Fibroblast of pulmonary artery (primary cell): ENCODE results near the gene DNAH7.

ENCODE experiments used
- DNase-seq: peaks from one replicate; pipeline ENCODE4 v3.0.0-alpha.2; 2010; ENCODE audit warnings: low read depth
- H3K4me3 ChIP-seq: replicated peaks from 2 replicates; pipeline ENCODE4 v1.5.1; 2011; ENCODE audit warnings: low read depth, mild to moderate bottlenecking, control low read depth, low read length, moderate library complexity
- TF ChIP-seq, protein P1 (sequence below): IDR thresholded peaks from 2 replicates; pipeline ENCODE4 v1.5.1; 2011; ENCODE audit warnings: mild to moderate bottlenecking, control low read depth, low read length, inconsistent platforms; ENCODE audit errors: missing control alignments

DNAH7 gene

DNA sequence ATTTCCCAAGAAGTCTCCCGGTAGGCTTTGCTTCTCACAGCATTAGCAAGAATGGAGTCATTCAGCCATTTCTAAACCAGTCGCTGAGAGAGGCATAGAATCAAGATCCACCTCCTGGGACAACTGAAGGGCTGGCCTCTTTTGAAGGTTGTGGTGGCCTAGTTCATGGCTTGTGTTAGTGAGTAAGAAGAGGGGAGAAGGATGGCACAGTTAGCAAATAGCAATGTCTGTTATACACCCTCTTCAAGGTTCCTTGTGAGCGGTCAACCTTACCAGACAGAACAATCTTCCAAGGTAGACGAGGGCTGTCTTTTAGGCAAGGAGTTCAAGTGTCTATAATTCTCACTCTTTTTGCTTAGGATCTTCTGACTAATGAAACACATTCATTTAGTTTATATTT lies 35.4 kb upstream of the DNAH7 start:
- TF ChIP-seq, protein P1, sequence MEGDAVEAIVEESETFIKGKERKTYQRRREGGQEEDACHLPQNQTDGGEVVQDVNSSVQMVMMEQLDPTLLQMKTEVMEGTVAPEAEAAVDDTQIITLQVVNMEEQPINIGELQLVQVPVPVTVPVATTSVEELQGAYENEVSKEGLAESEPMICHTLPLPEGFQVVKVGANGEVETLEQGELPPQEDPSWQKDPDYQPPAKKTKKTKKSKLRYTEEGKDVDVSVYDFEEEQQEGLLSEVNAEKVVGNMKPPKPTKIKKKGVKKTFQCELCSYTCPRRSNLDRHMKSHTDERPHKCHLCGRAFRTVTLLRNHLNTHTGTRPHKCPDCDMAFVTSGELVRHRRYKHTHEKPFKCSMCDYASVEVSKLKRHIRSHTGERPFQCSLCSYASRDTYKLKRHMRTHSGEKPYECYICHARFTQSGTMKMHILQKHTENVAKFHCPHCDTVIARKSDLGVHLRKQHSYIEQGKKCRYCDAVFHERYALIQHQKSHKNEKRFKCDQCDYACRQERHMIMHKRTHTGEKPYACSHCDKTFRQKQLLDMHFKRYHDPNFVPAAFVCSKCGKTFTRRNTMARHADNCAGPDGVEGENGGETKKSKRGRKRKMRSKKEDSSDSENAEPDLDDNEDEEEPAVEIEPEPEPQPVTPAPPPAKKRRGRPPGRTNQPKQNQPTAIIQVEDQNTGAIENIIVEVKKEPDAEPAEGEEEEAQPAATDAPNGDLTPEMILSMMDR, result no peak
- DNase-seq, result no peak

GRCh38 chr2:196103626-196104025 lies 35.0 kb upstream of the DNAH7 start:
- DNase-seq, result no peak
- TF ChIP-seq, protein P1, result no peak
- no peak overlapping the region for H3K4me3 ChIP-seq

More for the DNA sequence above, 35.4 kb upstream of the DNAH7 start:
- no peak overlapping the region for H3K4me3 ChIP-seq

DNA sequence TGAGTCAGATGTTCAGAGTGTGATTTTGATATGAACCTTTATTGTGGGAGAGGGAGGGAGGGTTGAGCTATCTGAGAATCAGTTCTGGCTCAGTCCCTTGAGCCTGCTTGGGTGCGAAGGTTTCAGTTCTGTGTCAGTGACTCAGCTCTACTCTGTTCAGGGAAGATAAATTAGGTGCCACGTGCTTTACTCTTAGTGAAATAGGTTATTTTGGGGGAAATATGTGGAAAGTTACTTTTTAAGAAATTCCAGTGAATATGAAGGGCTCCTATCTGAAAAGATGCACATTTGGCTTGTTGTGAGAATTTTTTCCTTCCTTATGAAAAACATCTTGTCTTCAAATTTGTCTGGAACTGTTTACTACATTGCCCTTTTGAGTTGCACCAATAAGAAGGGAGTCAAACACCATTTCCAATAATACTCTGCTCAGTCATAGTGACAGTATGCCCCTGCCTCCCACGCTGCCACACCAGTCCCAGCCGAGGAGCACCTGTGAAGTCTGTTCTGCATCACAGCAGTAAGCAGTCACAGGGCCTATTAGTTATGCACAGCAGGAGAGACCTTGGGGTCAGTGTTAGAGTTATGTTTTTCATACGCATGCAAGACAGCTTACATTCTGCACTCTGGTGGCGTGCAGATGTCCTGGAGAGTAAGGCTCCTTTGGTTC lies 32.8 kb upstream of the DNAH7 start:
- TF ChIP-seq, protein P1, result no peak
- H3K4me3 ChIP-seq, result no peak overlapping the region
- DNase-seq, result peak; percentile 57

DNA sequence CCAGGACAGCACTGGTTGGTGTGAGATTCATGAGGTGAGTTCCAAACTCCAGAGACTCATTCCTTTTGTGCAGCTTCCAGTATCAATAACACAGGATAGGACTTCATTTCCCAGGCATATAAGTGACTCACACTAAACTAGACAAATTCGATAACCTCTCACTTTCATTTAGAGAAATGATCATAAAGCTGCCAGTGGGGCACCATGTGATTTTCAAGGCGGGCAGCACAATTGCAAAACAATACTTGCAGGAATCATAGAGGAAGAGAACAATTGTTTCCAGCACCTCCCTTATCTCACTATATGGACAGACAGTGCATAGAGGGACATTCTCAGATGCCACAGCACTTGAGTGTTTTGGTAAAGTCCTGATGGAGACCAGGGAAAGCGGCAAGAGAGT lies 31.3 kb upstream of the DNAH7 start:
- DNase-seq, result peak; percentile 37
- H3K4me3 ChIP-seq, result no peak overlapping the region
- TF ChIP-seq, protein P1, result no peak

GRCh38 chr2:196097864-196098660 lies 29.4 kb upstream of the DNAH7 start:
- TF ChIP-seq, protein P1, result no peak
- no peak for DNase-seq
- no peak overlapping the region for H3K4me3 ChIP-seq

GRCh38 chr2:196096982-196097745 lies 28.5 kb upstream of the DNAH7 start:
- TF ChIP-seq, protein P1, result no peak
- H3K4me3 ChIP-seq, result no peak overlapping the region
- DNase-seq, result no peak
